ENCODE measurements around the gene SPRED1. TPM values are rescaled to one million over a fixed set of nuclear protein-coding genes. Genes with fewer than 3 reads are reported as not detected.

SPRED1 gene
- total RNA-seq, 1 experiment from 2014 or later: 17.6 TPM

- no peak for DNase-seq (ENCODE audit: low spot score)
- in situ Hi-C loops (cut with HindIII; ENCODE audit: low sequenced_read_pairs): no loop called here
Observed at GRCh38 chr15:38401106-38401505, 148.5 kb downstream of the SPRED1 start.

- in situ Hi-C loops (cut with HindIII; ENCODE audit: low sequenced_read_pairs): no loop called here
- no peak for DNase-seq (ENCODE audit: low spot score)
Observed at GRCh38 chr15:38401701-38402100, 149.1 kb downstream of the SPRED1 start.

- in situ Hi-C loops (cut with HindIII; ENCODE audit: low sequenced_read_pairs): no loop called here
- DNase-seq (ENCODE audit: low spot score): no peak
Observed at GRCh38 chr15:38406436-38406835, 153.8 kb downstream of the SPRED1 start.

Other genes with a start within 250 kb of the SPRED1 start
- 5.9 and 37.9 TPM in 2 replicates for gene FAM98B, start 201.3 kb downstream of the SPRED1 start, total RNA-seq (2014; rRNA removed; shearing (Covaris generic))